Brain microvascular endothelial cell (primary cell): ENCODE measurements around the gene HIVEP1.

Experiments used
- DNase-seq: peaks from one replicate; pipeline ENCODE4 v3.0.0-alpha.2; 2020
- H3K27ac ChIP-seq: fragments of 250-450 bp; sonication (Bioruptor Pico); 2 replicates; pipeline ENCODE4 v1.5.1; 2020; ENCODE audit warnings: mild to moderate bottlenecking, moderate library complexity
- H3K27me3 ChIP-seq: fragments of 250-450 bp; sonication (Bioruptor Pico); replicated peaks from 2 replicates; pipeline ENCODE4 v1.5.1; 2020; ENCODE audit warnings: mild to moderate bottlenecking
- H3K36me3 ChIP-seq: fragments of 250-450 bp; sonication (Bioruptor Pico); replicated peaks from 2 replicates; pipeline ENCODE4 v1.5.1; 2020; ENCODE audit warnings: mild to moderate bottlenecking
- H3K4me3 ChIP-seq: 2 replicates; pipeline ENCODE4 v1.5.1; 2011; ENCODE audit warnings: low read depth, mild to moderate bottlenecking, control low read depth, low read length, moderate library complexity
- in situ Hi-C: cut with HindIII; loops from 2 replicates; pipeline ENCODE4 v1.10.0; 2017; ENCODE audit warnings: low sequenced_read_pairs, low pct_ligation_motif_present
- TF ChIP-seq, protein P1 (sequence below): IDR thresholded peaks from 2 replicates; pipeline ENCODE4 v1.5.1; 2011; ENCODE audit warnings: low read depth, mild to moderate bottlenecking, moderate library complexity, low read length, control low read depth, inconsistent platforms; ENCODE audit errors: missing control alignments

HIVEP1 gene

DNA sequence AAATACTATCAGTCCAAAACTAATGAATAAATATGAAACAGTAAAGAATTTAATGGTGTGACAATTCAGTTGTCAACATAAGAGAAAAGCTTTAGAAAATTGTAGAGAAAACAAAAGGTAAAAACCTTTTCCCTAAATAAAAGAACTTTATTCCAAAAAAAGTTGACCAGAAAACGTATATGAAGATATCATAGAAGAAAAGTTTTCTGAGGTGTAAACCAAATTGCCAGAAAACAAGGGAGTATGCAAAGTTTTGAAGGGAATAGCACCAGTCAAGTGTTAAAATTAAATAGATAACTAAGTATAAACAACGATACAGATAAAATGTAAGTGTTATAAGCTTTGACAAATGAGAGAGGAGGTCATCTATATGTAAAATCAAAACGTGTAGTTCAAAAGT is 104.9 kb downstream of the HIVEP1 start:
- TF ChIP-seq, protein P1, sequence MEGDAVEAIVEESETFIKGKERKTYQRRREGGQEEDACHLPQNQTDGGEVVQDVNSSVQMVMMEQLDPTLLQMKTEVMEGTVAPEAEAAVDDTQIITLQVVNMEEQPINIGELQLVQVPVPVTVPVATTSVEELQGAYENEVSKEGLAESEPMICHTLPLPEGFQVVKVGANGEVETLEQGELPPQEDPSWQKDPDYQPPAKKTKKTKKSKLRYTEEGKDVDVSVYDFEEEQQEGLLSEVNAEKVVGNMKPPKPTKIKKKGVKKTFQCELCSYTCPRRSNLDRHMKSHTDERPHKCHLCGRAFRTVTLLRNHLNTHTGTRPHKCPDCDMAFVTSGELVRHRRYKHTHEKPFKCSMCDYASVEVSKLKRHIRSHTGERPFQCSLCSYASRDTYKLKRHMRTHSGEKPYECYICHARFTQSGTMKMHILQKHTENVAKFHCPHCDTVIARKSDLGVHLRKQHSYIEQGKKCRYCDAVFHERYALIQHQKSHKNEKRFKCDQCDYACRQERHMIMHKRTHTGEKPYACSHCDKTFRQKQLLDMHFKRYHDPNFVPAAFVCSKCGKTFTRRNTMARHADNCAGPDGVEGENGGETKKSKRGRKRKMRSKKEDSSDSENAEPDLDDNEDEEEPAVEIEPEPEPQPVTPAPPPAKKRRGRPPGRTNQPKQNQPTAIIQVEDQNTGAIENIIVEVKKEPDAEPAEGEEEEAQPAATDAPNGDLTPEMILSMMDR: no peak
- Histone ChIP-seq H3K27ac (no peak overlapping the region), H3K4me3 (no peak overlapping the region), H3K36me3 (peaks cover 20% of the 10 kb centered on the region), H3K27me3 (no peaks in the 10 kb centered on the region)
- no peak for DNase-seq
- in situ Hi-C loops: no loop called here

DNA sequence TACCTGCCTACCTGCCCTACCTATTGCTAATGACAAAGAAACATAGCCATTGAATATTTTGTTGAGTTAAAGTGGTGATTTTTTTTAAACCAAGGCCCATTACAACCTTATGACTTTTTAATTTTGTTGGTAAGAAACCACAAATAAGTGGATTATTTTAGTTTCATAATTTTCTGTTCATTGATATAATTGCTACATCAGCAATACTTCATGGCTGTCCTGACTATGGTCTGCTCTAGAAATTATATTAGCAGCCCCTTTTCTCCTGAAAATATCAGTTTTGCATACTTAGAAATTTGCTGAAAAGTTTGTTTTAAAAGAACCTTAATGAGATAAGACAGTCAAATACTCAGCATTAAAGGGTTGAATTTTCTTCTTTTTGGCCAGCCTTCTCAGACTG is 106.5 kb downstream of the HIVEP1 start:
- TF ChIP-seq, protein P1: no peak
- H3K27ac ChIP-seq: no peak overlapping the region

DNA sequence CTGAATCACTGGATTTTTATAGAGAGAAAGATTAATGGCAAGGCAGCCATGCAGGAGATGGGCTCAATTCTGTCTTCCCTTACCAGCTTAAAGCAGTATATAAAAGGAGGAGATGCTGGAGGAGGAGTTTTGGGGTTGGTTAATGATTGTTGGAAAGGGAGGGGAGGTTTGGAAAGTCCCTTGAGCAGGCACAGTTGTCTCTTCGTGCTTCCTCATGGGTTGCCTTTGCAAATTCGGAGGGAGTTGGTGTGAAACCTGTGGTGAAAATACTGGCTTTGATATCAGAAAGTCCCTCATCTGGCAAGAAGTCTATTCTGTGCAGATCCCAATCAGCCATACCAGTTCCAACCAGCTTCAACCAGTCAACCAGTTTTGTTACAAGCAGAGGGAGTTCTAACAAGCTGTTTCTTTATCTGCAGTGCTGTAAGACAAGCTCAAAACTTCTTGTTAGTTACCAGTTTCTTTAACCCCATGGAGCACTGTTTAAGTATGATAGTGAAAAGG is 107.0 kb downstream of the HIVEP1 start:
- no peak for DNase-seq
- no peak overlapping the region for H3K4me3 ChIP-seq
- TF ChIP-seq, protein P1: no peak
- in situ Hi-C loops: no loop called here
- no peaks in the 10 kb centered on the region for H3K27me3 ChIP-seq
- H3K36me3 ChIP-seq: peaks cover 28% of the 10 kb centered on the region
- H3K27ac ChIP-seq: no peak overlapping the region

More for the DNA sequence above, 106.5 kb downstream of the HIVEP1 start:
- Histone ChIP-seq H3K36me3 (peaks cover 28% of the 10 kb centered on the region), H3K4me3 (no peak overlapping the region), H3K27me3 (no peaks in the 10 kb centered on the region)
- in situ Hi-C loops: no loop called here
- DNase-seq: no peak

DNA sequence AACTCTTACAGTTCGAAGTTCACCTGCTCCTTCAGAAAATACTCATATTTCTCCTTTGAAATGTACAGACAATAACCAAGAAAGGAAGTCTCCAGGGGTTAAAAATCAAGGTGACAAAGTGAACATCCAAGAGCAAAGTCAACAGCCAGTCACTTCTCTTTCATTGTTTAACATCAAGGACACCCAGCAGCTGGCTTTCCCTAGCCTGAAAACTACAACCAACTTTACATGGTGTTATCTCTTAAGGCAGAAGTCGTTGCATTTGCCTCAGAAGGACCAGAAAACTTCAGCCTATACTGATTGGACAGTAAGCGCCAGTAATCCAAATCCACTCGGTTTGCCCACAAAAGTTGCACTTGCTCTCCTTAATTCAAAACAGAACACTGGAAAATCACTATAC is 113.3 kb downstream of the HIVEP1 start:
- H3K4me3 ChIP-seq: no peak overlapping the region
- TF ChIP-seq, protein P1: no peak
- no peak overlapping the region for H3K27ac ChIP-seq
- H3K27me3 ChIP-seq: no peaks in the 10 kb centered on the region
- no peak for DNase-seq
- in situ Hi-C loops: no loop called here
- H3K36me3 ChIP-seq: peaks cover 26% of the 10 kb centered on the region

DNA sequence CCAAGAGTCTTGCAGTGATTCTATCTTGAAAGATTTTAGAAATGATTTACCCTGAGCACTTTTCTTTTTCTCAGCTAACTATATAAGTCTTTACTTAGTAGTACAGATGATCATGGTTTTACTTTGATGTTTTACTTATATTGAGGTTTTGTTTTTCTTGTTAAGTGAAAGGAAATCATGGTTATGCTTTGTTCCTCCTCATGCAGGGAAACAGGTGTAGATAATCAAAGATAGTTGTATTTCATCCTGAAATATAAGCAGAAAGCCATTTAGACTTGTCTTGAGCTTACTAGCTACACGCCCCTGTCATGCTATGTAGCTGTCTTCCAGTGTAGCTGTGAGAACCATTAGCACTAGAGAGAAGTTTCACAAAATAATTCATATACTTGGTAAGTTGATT is 113.9 kb downstream of the HIVEP1 start:
- Histone ChIP-seq H3K27ac (no peak overlapping the region), H3K36me3 (peaks cover 20% of the 10 kb centered on the region), H3K4me3 (no peak overlapping the region), H3K27me3 (no peaks in the 10 kb centered on the region)
- DNase-seq: no peak
- TF ChIP-seq, protein P1: no peak
- in situ Hi-C loops: no loop called here

DNA sequence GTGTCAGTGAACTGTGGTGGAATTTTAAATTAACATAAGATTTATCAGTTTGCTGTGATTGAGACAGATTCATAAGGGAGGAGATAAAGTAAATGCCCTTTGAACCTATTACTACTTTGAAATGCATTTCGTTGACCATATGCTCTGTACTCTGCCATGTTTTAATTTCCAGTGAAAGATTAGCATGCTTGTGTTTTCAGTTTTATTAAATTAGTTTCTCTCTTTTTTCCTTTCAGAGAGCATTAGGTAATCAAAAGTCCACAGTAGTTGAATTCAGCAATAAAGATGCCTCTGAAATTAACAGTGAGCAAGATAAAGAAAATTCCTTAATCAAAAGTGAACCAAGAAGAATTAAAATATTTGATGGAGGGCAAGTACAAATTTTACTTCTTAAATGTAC is 117.4 kb downstream of the HIVEP1 start:
- in situ Hi-C loops: no loop called here
- Histone ChIP-seq H3K4me3 (no peak overlapping the region), H3K27me3 (no peaks in the 10 kb centered on the region), H3K27ac (no peak overlapping the region), H3K36me3 (no peaks in the 10 kb centered on the region)
- TF ChIP-seq, protein P1: no peak
- no peak for DNase-seq
